Retina (tissue), 1 donor: ENCODE results near the gene B4GALT7.
A peak's percentile ranks its signal among the peaks of the same experiment; 100 is the strongest.
"Not testable (repeated sequence)": the region's sequence is repeated elsewhere in the genome, so short reads cannot be mapped to it uniquely, and the experiment has no call there.

ENCODE experiments used
- DNase-seq: peaks from one replicate; pipeline ENCODE4 v3.0.0-alpha.2; 2016

B4GALT7 gene

GRCh38 chr5:177599731-177600507, at the start of gene B4GALT7:
Gene B4GALT7 (plus strand): TSS chr5:177600132. CDS start chr5:177600211, 79 bp downstream.
- DNase-seq = peak; percentile 88

GRCh38 chr5:177552839-177553455, 47.0 kb upstream of the B4GALT7 start:
- peak; percentile 37 for DNase-seq

- DNase-seq = peak; percentile 64
Measured at GRCh38 chr5:177553671-177554429, 46.1 kb upstream of the B4GALT7 start.

- DNase-seq = peak; percentile 94
Measured at GRCh38 chr5:177554474-177555111, 45.3 kb upstream of the B4GALT7 start, which contains the start of gene FAM193B. Gene FAM193B (minus strand): TSS chr5:177554563. CDS start chr5:177554458, 105 bp downstream.

GRCh38 chr5:177555228-177555627, 44.7 kb upstream of the B4GALT7 start:
- no peak for DNase-seq

- DNase-seq = no peak
Measured at GRCh38 chr5:177555665-177556064, 44.3 kb upstream of the B4GALT7 start.

- no peak for DNase-seq
Measured at GRCh38 chr5:177557041-177557647, 42.8 kb upstream of the B4GALT7 start.

- no peak for DNase-seq
Measured at GRCh38 chr5:177557796-177558195, 42.1 kb upstream of the B4GALT7 start.

- DNase-seq = not testable (repeated sequence)
Measured at GRCh38 chr5:177559446-177559941, 40.4 kb upstream of the B4GALT7 start.

GRCh38 chr5:177565046-177565445, 34.9 kb upstream of the B4GALT7 start:
- no peak for DNase-seq

- DNase-seq = no peak
Measured at GRCh38 chr5:177568326-177568725, 31.6 kb upstream of the B4GALT7 start.

GRCh38 chr5:177569894-177570293, 30.0 kb upstream of the B4GALT7 start:
- no peak for DNase-seq

- no peak for DNase-seq
Measured at GRCh38 chr5:177575488-177575887, 24.4 kb upstream of the B4GALT7 start.

GRCh38 chr5:177576169-177576568, 23.8 kb upstream of the B4GALT7 start:
- no peak for DNase-seq

- no peak for DNase-seq
Measured at GRCh38 chr5:177578316-177578715, 21.6 kb upstream of the B4GALT7 start.

GRCh38 chr5:177588413-177588909, 11.5 kb upstream of the B4GALT7 start:
- no peak for DNase-seq

- DNase-seq = no peak
Measured at GRCh38 chr5:177590406-177590805, 9.5 kb upstream of the B4GALT7 start.

GRCh38 chr5:177591690-177592009, 8.3 kb upstream of the B4GALT7 start:
- no peak for DNase-seq

- DNase-seq = peak; percentile 90
Measured at GRCh38 chr5:177592010-177592834, 7.7 kb upstream of the B4GALT7 start, which contains the start of gene TMED9. Gene TMED9 (plus strand): TSS chr5:177592203. CDS start chr5:177592215, 12 bp downstream.

- DNase-seq = no peak
Measured at GRCh38 chr5:177592905-177593304, 7.0 kb upstream of the B4GALT7 start.

GRCh38 chr5:177593511-177593910, 6.4 kb upstream of the B4GALT7 start:
- DNase-seq = no peak
